ENCODE data around the gene NFIA.

DNA sequence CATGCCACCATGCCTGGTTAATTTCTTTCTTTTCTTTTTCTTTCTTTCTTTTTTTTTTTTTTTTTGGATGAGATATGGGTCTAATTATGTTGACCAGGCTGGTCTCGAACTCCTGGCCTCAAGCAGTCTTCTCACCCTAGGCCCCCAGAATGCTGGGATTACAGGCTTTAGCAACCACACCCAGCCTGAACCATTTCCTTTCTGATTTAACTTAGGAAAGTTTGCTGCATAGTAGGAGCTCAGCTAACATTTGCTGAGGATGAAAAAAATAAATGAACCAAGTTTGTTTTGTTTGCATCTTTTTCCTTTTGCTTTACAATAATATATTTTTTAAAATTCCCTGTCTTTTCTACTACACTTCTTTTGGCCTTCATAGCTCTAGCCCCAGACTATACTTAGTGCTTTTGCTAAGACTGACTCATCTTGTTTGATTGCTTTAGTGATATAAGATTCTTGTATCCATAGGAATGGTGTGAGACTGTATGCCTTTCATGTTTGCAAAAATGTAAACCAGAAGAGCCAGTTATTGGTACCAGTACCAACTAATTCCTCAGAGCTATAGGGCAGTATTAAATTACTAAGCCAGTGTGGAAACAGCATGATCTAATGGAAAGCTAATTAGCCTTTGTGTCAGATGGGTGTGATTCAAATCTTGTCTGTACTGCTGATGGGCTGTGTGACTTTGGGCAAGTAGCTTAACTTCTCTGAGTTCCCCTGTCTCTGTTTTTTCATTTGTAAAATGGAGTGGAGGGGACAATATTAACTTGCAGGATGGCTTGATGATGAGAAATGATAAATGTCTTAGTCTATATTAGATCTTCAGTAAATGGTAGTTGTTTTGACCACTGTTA, 66.9 kb downstream of the NFIA start:
- TF ChIP-seq TCF12 (IDR thresholded peaks at IDR 0.05; ENCODE audit: low read depth) (no peak), EP300 (IDR thresholded peaks at IDR 0.05; ENCODE audit: borderline replicate concordance) (no peak), EGR1 (IDR thresholded peaks at IDR 0.05) (no peak), CREB1 (IDR thresholded peaks at IDR 0.05; ENCODE audit: low read depth) (no peak), NFIC (IDR thresholded peaks at IDR 0.05) (no peak), RAD21 (IDR thresholded peaks at IDR 0.05; ENCODE audit: low read depth) (no peak), TAF1 (IDR thresholded peaks at IDR 0.05; ENCODE audit: low read depth) (no peak), CEBPB (IDR thresholded peaks at IDR 0.05) (no peak)

Measured in Ishikawa (cell line).